ENCODE measurements around the gene ZNF714.

DNA sequence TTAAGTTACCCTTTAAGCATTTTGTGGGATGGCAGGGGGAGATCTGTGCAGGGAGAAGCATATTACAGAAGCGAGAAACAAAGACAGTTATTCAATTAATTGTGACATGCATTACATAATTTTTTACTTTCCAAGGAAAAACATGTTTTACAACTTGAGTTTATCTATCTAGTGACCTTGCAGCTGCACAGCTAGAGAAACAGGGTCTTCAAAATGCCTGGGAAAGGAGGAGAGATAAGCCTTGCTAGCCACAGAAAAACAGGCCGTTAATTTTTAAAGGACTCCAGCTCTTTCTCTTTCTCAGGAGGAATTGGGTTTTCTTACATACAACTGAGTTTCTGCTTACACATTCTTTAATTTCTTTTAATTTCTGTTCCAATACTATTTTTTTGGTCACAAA is 45.0 kb downstream of the ZNF714 start:
- TF ChIP-seq, protein P1, sequence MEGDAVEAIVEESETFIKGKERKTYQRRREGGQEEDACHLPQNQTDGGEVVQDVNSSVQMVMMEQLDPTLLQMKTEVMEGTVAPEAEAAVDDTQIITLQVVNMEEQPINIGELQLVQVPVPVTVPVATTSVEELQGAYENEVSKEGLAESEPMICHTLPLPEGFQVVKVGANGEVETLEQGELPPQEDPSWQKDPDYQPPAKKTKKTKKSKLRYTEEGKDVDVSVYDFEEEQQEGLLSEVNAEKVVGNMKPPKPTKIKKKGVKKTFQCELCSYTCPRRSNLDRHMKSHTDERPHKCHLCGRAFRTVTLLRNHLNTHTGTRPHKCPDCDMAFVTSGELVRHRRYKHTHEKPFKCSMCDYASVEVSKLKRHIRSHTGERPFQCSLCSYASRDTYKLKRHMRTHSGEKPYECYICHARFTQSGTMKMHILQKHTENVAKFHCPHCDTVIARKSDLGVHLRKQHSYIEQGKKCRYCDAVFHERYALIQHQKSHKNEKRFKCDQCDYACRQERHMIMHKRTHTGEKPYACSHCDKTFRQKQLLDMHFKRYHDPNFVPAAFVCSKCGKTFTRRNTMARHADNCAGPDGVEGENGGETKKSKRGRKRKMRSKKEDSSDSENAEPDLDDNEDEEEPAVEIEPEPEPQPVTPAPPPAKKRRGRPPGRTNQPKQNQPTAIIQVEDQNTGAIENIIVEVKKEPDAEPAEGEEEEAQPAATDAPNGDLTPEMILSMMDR (IDR thresholded peaks at IDR 0.05; ENCODE audit: insufficient read depth, low read length, poor library complexity, severe bottlenecking): no peak
- no peak for TF ChIP-seq EZH2phosphoT487 (conservative IDR thresholded peaks at IDR 0.05; ENCODE audit: low read length)

All from SU-DHL-6 (cell line).